ENCODE measurements around the gene PPP5C. TPM values are rescaled to one million over a fixed set of nuclear protein-coding genes. Genes with fewer than 3 reads are reported as not detected.

PPP5C gene
- total RNA-seq, 1 experiment from 2014 or later, result 58.1 TPM

DNA sequence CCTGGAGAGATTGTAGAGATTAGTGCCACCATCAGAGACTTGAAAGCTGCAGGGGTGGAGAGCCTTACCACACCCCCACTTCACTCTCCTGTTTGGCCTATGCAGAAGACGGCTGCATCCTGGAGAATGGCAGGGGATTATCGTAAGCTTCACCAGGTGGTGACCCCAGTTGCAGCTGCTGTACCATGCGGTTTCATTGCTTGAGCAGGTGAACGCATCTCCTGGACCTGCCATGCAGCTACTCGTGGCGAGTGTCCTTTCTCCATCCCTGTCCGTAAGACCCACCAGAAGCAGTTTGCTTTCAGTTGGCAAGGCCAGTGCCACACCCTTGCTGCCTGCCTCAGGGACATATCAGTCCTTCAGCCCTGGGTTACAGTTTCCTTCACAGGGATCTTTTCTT is 21.2 kb downstream of the PPP5C start:
- H3K4me3 ChIP-seq (ENCODE audit: low read depth in 2 of 2, low read length in 2 of 2), result no peak overlapping the region
- no peak for ATAC-seq
- intact Hi-C loops (cut with micrococcal nuclease; ENCODE audit: unreplicated experiment) (no loop called here), in situ Hi-C loops (cut with HindIII; ENCODE audit: low pct_unique_long_range_greater_than_20kb, low sequenced_read_pairs) (no loop called here)
- H3K27ac ChIP-seq (ENCODE audit: low read length), result no peak overlapping the region
- no peaks in the 10 kb centered on the region for H3K27me3 ChIP-seq (ENCODE audit: control insufficient read depth, insufficient read depth, low read length)
- ChIA-PET CTCF (no interaction called here), POLR2A (no interaction called here)
- no peaks in the 10 kb centered on the region for H3K9me3 ChIP-seq (ENCODE audit: control insufficient read depth, insufficient read depth, low read depth, low read length)
- H3K4me1 ChIP-seq (ENCODE audit: control insufficient read depth, insufficient read depth, low read length), result no peaks in the 10 kb centered on the region; the same call in 1 of the 2 replicates
- no TSS peak for BruUV-seq (replicated peaks)
- H3K36me3 ChIP-seq (ENCODE audit: control insufficient read depth, insufficient read depth, low read length), result no peaks in the 10 kb centered on the region; the same call in 1 of the 2 replicates
- no peak for DNase-seq (ENCODE audit: low read depth, low spot score)
- TF ChIP-seq TCF7L2 (IDR thresholded peaks at IDR 0.05; ENCODE audit: low read depth, low read length) (no peak), SIN3A (IDR thresholded peaks at IDR 0.05; ENCODE audit: borderline replicate concordance, insufficient read depth, low read depth, low read length) (no peak)

DNA sequence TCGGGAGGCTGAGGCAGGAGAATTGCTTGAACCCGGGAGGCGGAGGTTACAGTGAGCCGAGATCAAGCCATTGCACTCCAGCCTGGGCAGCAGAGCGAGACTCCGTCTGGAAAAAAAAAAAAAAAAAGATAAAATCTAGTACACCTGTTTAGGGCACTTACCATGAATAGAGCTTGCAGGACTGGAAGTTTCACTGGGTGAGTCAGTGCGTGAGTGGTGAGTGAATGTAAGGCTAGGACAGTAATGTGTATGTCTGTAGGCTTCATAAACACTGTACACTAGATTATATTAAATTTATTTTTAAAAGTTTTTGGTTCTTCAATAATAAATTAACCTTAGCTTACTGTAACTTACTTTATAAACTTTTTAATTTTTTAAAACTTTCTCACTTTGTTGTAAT is 22.9 kb downstream of the PPP5C start:
- Histone ChIP-seq H3K4me1 (ENCODE audit: control insufficient read depth, insufficient read depth, low read length) (no peaks in the 10 kb centered on the region; the same call in 1 of the 2 replicates), H3K9me3 (ENCODE audit: control insufficient read depth, insufficient read depth, low read depth, low read length) (no peaks in the 10 kb centered on the region), H3K36me3 (ENCODE audit: control insufficient read depth, insufficient read depth, low read length) (no peaks in the 10 kb centered on the region; the same call in 1 of the 2 replicates), H3K27me3 (ENCODE audit: control insufficient read depth, insufficient read depth, low read length) (no peaks in the 10 kb centered on the region), H3K4me3 (ENCODE audit: low read depth in 2 of 2, low read length in 2 of 2) (no peak overlapping the region), H3K27ac (ENCODE audit: low read length) (no peak overlapping the region)
- intact Hi-C loops (cut with micrococcal nuclease; ENCODE audit: unreplicated experiment), result no loop called here
- in situ Hi-C loops (cut with HindIII; ENCODE audit: low pct_unique_long_range_greater_than_20kb, low sequenced_read_pairs), result no loop called here
- TF ChIP-seq SIN3A (IDR thresholded peaks at IDR 0.05; ENCODE audit: borderline replicate concordance, insufficient read depth, low read depth, low read length) (no peak), POLR2AphosphoS5 (IDR thresholded peaks at IDR 0.05; ENCODE audit: low read depth, low read length) (no peak)
- BruUV-seq (replicated peaks), result no TSS peak
- ChIA-PET CTCF (interaction anchor here (0.6 to 0.7 kb wide), 2 partner anchors 16 to 173 kb away, joined by 5 to 7 read pairs; no protein-coding TSS in a partner anchor), POLR2A (interaction anchor here (0.6 kb wide), 1 partner anchor 93 kb away, joined by 6 read pairs; no protein-coding TSS in a partner anchor)
- DNase-seq (ENCODE audit: low read depth, low spot score), result no peak
- ATAC-seq, result no peak

GRCh38 chr19:46371371-46371901 is 24.5 kb downstream of the PPP5C start:
- in situ Hi-C loops (cut with HindIII; ENCODE audit: low pct_unique_long_range_greater_than_20kb, low sequenced_read_pairs), result no loop called here
- no peak for DNase-seq (ENCODE audit: low read depth, low spot score)
- Histone ChIP-seq H3K27me3 (ENCODE audit: control insufficient read depth, insufficient read depth, low read length) (no peaks in the 10 kb centered on the region), H3K27ac (ENCODE audit: low read length) (no peak overlapping the region), H3K4me1 (ENCODE audit: control insufficient read depth, insufficient read depth, low read length) (no peaks in the 10 kb centered on the region; the same call in 1 of the 2 replicates), H3K4me3 (ENCODE audit: low read depth in 2 of 2, low read length in 2 of 2) (no peak overlapping the region), H3K9me3 (ENCODE audit: control insufficient read depth, insufficient read depth, low read depth, low read length) (no peaks in the 10 kb centered on the region), H3K36me3 (ENCODE audit: control insufficient read depth, insufficient read depth, low read length) (no peaks in the 10 kb centered on the region; the same call in 1 of the 2 replicates)
- no TSS peak for BruUV-seq (replicated peaks)
- ChIA-PET POLR2A (no interaction called here), CTCF (interaction anchor here (0.7 kb wide), 1 partner anchor 105 kb away, joined by 4 read pairs; no protein-coding TSS in a partner anchor)
- no peak for TF ChIP-seq POLR2AphosphoS5 (IDR thresholded peaks at IDR 0.05; ENCODE audit: low read depth, low read length)
- no peak for TF ChIP-seq REST (IDR thresholded peaks at IDR 0.05; ENCODE audit: insufficient read depth in 1 of 2, low read depth in 2 of 2, low read length in 1 of 2)
- no peak for TF ChIP-seq CTCF (IDR thresholded peaks at IDR 0.05)
- no peak for TF ChIP-seq TCF7L2 (IDR thresholded peaks at IDR 0.05; ENCODE audit: low read depth, low read length)
- TF ChIP-seq SIN3A (IDR thresholded peaks at IDR 0.05; ENCODE audit: borderline replicate concordance, insufficient read depth, low read depth, low read length), result no peak
- intact Hi-C loops (cut with micrococcal nuclease; ENCODE audit: unreplicated experiment), result no loop called here
- ATAC-seq, result no peak

Data from Panc1 (cell line).